ENCODE results near the gene LOXL3.
"Not testable (repeated sequence)": the region's sequence is repeated elsewhere in the genome, so short reads cannot be mapped to it uniquely, and the experiment has no call there.

The LOXL3 gene

DNA sequence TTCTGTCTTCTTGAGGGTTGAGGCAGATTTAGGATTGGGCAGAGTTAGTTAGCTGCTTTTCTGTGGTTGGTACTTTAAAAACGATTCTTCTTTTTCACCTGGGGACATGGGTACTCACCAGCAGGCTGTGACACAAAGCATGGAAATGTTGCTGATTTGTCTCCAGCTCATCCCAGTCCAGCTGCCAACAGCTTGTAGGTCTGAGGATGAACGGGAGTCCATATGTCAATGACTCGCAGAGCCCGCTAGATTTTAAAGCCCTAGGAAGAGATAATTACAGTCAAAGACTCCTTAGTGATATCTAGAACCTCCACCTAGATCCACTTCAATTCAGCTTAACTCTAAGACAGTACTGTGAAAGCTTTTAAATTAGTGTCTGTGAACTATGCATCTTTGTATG is 21.6 kb upstream of the LOXL3 start:
- in situ Hi-C loops (cut with MboI; ENCODE audit: low sequenced_read_pairs), result loop anchor here (25.0 kb wide), 1 partner anchor 88 kb away; the partner anchor contains the start of genes CCDC142, LBX2 and TTC31

DNA sequence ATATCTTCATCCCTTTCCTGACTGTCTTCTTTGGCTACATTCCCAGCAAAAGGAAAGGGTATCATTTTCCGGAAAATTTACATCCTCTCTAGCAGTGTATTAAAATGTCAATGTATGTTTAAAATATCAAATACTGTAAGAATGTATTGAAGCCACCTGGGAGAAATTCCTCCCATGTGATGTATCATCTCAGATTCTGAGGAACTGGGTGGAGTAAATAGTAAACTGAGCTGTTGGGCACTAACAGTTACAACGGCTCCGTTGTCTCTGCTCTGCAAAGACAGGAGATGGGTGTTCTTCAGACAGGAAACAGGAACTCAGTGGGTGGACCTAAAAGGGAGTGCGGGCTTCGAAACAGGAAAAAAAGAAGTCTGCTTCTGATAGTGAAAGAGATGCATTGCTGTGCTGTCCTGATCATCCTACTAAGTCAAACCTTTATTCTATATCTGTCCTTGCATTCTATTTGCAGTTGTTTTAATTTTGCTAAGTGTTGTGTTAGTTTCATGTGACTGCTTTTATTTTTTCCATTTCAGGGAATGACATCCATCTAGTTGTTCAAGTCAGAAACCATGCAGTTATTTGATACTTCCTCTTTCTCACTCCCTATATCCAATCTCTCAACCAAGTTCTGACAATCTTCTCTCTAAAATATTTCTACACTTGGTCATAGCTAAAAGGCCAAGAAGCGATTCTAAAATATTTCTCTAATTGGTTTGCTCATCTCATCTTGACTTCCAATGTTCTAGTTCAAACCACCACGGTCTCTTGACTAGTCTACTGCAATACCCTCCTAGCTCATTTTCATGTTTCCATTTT is 20.2 kb upstream of the LOXL3 start:
- in situ Hi-C loops (cut with MboI; ENCODE audit: low sequenced_read_pairs), result no loop called here

DNA sequence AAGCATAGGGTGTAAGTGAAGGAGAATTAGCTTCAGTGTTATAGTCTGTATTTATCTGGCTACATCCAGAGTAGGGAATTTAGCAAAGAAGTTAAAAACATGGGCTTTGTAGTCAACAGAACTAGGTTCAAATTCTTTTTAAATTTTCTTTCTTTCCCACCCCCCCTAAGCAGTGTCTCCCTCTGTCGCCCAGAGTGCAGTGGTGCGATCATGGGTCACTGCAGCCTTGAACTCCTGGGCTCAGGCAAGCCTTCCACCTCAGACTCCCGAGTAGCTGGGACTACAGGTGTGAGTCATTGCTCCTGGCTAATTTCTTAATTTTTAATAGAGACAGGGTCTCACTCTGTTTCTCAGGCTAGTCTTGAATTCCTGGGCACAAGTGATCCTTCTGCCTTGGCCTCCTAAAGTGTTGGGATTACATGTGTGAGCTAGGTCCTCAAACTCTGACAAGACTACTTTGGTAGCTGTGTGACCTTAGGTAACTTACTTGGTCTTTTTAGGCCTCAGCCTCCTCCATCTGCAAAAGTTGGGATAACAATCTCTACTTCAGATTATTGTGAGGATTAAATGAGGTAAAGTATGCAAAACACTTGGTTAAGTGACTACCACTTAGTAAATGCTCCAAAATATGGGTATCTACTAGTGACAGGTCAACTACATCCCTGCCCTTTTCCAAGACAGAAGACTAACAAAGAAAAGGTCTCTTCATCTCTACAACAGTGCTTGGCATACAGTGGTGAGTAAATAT is 18.6 kb upstream of the LOXL3 start:
- in situ Hi-C loops (cut with MboI; ENCODE audit: low sequenced_read_pairs), result no loop called here

DNA sequence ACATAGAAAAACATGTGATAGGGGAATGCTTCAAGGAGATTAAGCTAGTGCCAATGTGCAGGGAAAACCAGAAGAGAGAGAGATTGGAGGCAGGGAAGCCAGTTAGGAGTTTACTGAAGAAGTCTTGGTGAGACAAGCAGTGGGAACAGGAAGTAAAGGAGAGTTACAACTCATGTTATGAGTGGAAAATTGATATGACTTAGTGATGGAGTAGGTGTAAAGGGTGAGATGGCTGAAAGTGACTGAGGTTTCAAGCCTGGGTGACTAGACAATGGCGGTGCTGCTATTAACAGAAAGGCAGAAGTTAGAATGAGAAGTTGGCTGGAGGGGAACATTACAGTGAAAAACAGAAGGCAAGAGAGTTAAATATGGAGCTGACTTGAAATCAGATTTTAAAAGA is 17.3 kb upstream of the LOXL3 start:
- in situ Hi-C loops (cut with MboI; ENCODE audit: low sequenced_read_pairs), result no loop called here

DNA sequence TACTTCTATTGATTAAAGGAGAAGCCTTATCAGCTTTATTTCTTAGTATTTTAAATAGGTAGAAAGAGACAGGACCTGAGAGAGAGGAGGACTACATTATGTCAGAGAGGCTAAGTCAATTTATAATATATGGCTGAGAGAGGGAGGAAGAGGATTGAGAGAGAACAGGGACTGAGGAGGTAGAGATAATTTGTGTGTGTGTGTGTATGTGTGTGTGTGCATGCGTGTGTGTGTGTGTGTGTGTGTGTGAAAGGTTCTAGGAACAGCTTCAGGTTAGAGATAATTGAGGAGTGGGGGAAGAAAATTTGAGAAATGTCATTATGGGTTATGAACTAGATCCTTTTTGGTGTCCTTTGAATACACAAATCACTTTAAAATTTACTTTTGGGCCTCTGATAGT is 15.9 kb upstream of the LOXL3 start:
- in situ Hi-C loops (cut with MboI; ENCODE audit: low sequenced_read_pairs), result no loop called here

DNA sequence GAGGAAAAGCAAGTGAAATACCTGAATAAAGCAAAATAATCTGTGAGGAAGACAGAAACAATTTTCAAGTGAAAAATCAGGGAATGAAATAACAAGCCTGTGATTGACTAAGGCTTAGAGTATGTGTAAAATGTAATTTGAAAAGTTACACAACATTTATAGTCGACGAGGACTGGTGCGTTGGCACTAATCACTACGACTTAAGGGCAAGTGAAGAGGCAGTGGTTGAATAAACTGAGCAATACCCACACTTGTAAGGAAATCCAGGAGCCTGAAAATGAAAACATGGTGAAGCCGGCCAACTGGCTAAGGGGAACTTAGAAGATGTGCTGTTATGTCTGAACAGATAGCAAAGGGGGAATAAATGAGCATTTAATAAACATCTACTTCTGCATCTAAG is 14.1 kb upstream of the LOXL3 start:
- in situ Hi-C loops (cut with MboI; ENCODE audit: low sequenced_read_pairs), result no loop called here

DNA sequence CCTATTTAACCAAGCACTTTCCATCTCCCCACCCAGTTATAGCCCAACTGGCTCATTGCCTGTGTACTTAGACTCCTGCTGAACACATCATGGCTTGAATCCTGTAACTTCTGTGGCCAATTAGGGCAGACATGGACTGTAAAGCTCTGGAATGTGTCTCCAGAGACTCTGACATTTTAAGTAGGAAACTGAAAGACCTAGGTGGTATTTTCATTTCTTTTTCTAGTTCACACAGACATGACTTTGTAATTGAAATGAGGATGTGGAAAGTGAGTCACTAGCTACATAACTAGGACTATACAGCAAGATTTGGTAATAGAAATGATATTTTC is 13.0 kb upstream of the LOXL3 start:
- in situ Hi-C loops (cut with MboI; ENCODE audit: low sequenced_read_pairs), result no loop called here

DNA sequence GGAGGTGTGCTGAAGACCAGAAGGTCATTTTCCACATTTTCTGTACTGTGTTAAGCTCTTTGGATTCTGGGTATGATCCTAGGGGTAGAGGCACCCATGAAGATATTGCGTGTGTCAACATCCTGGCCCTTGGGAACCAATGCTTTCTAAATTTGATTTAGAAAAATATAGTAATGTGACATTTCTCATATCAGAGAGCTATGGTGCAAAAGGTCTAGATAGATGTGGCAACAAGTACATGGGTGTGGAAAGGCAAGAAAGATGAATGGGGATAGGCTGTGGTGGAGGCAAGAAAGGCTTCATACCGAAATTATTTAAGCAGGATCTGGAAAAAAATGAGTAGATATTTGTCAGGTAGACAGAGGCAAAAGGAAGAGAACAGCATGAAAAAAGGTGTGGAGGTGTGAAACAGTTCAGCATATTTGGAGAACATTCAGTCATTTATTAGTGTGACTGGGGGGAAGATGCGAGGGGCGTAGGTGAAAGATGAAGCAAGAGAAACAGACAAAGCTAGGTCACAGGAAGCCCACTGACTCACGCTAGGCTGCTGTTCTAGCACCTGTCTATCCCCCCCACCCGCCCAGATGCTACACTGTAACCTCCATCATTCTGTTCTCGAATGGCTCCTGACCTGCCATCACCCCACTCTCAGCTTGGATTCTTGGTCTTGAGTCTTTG is 12.5 kb upstream of the LOXL3 start:
- in situ Hi-C loops (cut with MboI; ENCODE audit: low sequenced_read_pairs), result no loop called here

DNA sequence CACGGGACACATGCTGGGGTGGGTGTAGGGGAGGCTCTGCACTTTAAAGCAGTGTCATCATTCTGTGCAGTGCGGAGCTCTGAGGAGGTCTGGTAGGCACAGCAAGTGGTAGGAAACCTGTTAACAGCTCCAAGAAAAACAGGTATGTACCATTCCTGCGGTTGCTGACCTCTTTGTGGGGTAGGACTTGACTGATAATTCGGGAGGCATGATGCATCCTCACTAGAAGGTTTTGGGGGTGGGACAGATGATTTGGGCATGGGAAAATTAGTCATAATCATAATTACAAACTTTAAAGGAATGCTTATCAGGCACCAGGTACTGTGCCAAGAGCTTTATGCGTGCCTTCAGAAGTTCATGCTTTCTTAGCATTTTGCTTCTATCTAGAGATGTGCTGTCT is 10.5 kb upstream of the LOXL3 start:
- in situ Hi-C loops (cut with MboI; ENCODE audit: low sequenced_read_pairs), result no loop called here

DNA sequence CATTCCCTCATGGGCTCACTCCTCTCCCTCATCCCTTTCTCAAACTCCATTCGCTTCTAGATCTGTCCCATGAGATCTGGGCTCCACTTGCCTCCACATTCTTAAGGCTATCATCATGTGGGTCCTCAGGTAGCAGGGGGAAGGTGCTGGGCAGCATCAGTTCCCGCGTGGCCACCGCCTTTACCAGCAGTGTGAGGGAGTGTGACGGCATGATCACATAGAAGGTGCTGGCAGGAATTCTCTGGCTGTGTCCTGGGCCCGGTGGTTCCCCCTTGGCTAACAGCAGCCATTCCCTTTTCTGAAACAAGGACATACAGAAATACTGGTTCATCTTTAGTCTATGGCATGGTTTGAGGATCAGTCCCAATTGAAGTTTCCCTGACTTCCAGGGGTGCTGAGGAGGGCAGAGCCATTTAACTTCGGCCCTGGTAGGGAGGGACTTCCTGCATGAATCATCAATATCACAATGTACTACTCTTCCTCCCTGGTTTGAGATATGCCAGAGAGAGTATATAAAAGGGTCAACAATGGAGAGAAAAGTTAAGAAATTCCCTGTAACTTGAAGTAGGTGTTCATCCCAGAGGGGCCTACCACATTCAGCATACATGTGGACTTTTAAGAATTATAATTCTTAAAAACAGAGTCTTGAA is 8.5 kb upstream of the LOXL3 start:
- in situ Hi-C loops (cut with MboI; ENCODE audit: low sequenced_read_pairs), result no loop called here

DNA sequence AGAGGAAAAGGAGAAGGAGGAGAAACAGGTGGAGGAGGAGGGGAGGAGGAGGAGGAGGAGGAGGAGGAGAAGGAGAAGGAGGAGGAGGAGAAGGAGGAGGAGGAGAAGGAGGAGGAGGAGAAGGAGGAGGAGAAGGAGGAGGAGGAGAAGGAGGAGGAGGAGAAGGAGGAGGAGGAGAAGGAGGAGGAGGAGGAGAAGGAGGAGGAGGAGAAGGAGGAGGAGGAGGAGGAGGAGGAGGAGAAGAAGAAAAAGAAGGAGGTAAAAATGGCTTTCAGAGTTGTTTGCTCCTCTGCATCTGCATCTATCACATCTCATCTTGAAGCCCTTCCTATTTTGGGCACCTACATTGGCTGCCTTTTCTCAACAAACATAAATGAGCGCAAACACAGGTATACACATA is 7.3 kb upstream of the LOXL3 start:
- in situ Hi-C loops (cut with MboI; ENCODE audit: low sequenced_read_pairs), result not testable (repeated sequence)

DNA sequence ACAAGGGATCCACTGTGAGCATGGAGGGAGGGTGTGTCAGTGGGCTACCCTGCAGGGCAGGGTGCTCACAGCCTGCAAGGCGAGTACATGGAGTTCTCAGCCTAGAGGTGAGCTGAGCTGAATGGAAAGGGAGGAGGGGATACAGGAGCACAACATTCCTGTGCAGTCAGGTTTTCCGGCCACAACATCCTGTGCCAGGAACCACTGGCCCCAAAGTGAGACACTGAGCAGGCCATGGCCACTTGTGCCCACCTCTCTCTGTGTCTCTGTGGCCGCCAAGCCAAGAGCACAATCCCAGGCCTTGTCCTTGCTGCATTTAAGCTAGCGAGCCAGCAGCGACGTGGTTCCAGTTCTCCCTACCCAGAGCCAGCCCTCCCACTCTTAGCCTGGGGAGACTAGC is 6.8 kb upstream of the LOXL3 start:
- in situ Hi-C loops (cut with MboI; ENCODE audit: low sequenced_read_pairs), result no loop called here

DNA sequence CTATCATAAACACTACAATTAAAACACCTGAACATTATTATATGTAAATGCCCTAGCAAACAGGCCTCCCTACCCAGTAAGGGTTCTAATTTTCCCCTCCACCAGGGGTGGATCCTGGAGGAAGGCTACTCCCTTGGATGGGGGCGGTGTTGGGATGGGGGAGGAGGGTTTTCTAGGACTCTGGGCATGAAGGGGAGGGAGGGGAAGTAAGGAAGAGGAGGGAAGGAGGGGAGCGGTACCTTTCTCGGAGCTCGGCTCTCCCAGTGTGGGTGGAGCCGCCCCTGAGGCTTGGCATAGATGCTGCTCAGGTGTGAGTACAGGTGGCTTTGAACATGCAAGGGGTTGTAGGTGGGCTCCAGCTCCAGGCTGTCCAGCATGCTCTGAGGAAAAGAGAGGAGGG is 6.2 kb upstream of the LOXL3 start:
- in situ Hi-C loops (cut with MboI; ENCODE audit: low sequenced_read_pairs), result no loop called here

DNA sequence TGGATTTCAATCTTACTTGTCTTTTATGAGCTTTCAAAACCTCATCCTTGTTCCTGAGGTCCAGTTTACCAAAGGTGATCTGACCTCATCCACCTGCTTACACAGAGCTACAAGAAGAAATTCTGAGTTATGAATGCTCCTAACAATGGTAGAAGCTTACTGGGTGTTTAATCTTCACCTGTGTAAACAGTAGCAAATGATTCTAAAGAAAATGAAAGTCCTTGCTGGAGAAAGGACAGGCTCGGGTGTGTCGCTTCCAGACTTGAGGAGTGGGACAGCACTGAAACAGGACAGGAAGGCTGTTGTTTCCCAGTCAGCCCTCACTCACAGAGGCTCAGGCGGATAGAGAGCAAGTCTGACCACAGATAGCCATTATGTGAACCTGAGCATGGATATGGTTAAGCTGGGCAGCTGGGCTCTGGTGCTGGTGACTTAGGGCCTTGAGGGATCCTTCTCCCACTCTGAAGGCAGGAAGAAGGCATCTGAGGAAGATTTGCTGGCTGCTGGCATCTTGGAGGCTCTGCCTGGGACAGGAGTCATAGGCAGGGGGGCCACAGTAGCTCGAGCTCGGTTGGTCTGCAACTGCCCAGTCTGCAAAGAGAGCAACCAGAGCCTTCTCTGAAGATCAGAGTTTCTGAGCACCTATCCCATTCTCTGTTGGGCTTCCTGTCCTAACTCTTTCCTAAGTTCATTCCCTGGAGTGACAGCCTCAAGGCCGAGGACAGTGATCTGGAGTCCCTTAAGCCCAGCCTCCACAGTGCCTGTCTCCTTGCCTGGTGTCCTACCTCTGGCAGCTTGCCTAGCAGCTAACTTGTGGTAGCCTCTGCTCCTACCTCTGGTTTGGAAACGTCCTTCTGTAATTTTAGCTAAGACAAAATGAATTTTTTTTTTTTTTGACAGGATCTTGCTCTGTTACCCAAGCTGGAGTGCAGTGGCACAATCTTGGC is 4.8 kb upstream of the LOXL3 start:
- in situ Hi-C loops (cut with MboI; ENCODE audit: low sequenced_read_pairs), result no loop called here

DNA sequence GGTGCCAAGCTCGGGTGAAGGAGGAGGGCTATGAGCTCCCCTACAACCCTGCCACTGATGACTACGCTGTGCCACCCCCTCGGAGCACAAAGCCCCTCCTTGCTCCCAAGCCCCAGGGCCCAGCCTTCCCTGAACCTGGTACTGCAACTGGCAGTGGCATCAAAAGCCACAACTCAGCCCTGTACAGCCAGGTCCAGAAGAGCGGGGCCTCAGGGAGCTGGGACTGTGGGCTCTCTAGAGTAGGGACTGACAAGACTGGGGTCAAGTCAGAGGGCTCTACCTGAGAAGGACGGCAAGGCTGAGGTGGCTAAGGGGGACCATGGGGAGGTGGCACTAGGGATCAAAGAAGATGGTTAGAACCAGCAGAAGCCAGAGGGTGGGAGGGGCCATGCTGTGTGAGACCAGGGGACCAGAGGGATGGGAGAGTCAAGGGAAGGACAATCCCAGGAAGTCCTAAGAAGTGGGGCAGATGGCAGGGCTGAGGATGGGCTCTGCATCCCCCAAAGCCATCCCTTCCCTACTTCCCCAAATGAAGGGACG is 3.2 kb upstream of the LOXL3 start:
- in situ Hi-C loops (cut with MboI; ENCODE audit: low sequenced_read_pairs), result no loop called here

DNA sequence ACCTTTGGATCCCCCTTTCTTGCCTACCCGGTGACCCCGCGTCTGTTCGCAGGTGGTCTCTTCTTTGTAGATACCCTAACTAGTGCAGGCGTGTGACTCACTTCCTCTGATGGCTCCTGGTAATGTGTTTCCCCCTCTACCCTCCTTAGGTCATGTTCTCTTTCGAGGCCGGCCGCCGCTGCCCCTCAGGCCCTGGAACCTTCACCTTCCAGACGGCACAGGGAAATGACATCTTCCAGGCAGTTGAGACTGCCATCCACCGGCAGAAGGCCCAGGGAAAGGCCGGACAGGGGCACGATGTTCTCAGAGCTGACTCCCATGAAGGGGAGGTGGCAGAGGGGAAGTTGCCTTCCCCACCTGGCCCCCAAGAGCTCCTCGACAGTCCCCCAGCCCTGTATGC is 2.4 kb upstream of the LOXL3 start:
- in situ Hi-C loops (cut with MboI; ENCODE audit: low sequenced_read_pairs), result no loop called here

DNA sequence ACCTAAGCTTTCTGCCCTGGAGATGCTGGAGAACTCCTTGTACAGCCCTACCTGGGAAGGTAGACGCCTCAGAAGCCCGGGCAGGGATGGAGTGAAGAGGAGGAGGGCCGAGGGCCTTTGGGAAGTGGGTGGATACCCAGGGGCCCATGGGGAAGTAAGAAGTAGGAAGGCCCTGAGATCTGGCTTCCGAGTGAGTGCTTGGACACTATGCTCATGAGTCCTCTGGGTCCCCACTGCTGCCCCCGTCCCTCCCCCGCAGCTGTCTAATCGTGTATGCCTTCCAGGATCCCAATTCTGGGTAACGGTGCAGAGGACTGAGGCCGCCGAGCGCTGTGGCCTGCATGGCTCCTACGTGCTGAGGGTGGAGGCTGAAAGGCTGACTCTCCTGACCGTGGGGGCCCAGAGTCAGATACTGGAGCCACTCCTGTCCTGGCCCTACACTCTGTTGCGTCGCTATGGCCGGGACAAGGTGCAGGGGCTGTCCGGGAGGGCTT is 1.9 kb upstream of the LOXL3 start:
- in situ Hi-C loops (cut with MboI; ENCODE audit: low sequenced_read_pairs), result no loop called here

DNA sequence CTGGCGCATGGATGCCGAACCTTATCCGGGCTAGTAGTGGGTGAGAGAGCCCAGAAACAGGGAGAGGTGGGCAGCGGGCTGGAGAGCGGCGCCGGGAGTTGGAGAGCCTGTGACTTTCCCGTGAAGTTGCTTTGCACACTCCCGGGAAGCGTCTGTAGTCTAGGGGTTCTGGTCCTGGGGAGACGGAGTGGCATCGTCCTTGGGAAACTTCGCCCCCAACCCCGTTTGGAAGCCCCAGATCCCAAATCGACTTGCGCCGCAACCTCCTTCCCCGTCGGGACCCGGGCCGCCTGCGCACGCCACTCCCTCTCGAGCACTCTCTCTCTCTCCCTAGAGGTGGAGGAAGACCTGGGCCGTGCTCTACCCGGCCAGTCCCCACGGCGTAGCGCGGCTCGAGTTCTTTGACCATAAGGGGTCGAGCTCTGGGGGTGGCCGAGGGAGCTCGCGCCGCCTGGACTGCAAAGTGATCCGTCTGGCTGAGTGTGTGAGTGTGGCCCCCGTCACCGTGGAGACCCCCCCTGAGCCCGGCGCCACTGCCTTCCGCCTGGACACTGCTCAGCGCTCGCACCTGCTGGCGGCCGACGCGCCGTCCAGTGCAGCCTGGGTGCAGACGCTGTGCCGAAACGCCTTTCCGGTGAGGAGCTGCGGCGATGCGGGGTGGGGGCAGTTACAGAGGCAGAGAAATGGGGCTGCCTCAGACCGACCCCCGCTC is 1.2 kb upstream of the LOXL3 start:
- in situ Hi-C loops (cut with MboI; ENCODE audit: low sequenced_read_pairs), result no loop called here

Measured in HL-60/S4 treated with phorbol 12-myristate 13-acetate at 8.2 ng/mL for 4 days and 3 days (cell line).